Islet of Langerhans (tissue), 1 donor: ENCODE measurements around the gene CIROP.

Experiments used
- FAIRE-seq: peaks from one replicate; lab custom pipeline; 2011; peaks lifted over from hg19 to GRCh38; lab: Jason Lieb, UNC

The CIROP gene, protein sequence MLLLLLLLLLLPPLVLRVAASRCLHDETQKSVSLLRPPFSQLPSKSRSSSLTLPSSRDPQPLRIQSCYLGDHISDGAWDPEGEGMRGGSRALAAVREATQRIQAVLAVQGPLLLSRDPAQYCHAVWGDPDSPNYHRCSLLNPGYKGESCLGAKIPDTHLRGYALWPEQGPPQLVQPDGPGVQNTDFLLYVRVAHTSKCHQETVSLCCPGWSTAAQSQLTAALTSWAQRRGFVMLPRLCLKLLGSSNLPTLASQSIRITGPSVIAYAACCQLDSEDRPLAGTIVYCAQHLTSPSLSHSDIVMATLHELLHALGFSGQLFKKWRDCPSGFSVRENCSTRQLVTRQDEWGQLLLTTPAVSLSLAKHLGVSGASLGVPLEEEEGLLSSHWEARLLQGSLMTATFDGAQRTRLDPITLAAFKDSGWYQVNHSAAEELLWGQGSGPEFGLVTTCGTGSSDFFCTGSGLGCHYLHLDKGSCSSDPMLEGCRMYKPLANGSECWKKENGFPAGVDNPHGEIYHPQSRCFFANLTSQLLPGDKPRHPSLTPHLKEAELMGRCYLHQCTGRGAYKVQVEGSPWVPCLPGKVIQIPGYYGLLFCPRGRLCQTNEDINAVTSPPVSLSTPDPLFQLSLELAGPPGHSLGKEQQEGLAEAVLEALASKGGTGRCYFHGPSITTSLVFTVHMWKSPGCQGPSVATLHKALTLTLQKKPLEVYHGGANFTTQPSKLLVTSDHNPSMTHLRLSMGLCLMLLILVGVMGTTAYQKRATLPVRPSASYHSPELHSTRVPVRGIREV

DNA sequence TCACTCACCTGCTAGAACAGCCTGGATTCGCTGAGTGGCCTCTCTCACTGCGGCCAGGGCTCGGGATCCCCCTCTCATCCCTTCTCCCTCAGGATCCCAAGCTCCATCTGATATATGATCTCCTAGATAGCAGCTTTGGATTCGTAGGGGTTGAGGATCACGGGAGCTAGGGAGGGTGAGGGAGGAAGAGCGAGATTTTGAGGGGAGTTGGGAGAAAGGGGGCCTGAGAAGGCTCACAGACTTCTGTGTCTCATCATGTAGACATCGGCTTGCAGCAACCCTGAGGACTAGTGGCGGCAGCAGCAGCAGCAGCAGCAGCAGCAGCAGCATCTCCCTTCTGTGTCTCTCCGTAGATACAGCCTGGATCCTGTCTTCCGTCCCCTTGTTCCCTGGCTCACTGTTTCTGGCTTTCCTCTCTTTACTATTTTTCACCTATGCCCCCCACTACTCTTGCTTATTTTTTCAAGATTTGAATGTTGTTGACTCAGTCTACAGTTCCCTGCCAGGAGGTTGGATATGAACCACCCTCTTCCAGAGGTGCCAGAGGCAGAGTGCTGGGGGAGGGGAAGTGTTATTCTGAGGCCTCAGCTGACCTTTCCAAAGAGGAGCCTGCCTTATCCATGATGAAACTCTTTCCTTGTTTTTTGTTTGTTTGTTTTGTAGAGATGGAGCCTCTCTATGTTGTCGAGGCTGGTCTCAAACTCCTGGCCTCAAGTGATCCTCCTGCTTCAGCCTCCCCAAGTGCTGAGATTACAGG lies at the start of gene CIROP:
CIROP (minus strand) TSS at position 399 of the 757 bp plus-strand sequence; CDS start at position 330, 69 bp downstream.
- no peak for FAIRE-seq

DNA sequence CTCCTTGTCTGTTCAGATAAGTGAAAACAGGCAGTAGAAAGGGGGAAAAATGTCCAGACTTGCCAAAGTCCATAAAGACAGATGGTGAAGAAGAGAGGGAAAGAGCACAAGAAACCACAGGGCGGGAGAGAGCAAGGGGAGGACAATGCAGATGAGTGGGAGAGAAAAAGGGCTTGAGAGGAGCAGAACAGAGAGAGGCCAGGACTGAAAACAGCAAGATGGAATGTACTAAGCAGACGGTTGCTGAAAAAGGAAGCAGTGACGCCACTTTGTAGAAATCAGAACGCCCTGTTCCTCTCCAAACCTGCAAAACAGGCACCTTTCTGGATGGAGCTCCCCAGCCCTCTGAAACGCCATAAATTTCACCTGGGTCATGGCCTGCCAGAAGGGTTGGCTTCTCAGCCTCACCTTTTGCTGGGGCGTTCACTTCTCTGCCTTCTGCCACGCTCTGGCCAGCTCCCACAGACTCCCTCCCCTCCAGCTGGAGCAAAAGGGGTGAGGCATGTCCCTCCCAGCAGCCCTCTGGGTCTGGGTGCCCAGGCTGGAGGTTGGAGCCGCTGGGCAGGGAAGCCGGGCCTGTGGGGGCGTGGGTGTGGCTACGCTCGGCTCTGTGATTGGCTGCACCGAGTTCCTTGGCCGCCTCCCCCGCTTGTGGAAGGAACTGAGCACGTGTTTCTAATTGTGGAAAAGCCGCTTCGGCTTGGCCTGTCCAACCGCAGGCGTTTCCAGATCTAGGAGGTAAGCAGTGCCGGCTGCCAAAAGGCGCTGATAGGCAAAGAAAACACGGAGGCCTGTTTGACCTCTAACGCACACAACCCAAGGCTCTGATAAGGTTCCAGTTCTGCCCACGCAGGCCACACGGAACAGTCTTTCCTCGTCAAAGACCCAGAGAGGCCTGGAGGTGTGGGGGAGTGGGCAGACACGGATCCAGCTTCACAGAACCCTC lies 49.3 kb upstream of the CIROP start:
- FAIRE-seq: no peak

DNA sequence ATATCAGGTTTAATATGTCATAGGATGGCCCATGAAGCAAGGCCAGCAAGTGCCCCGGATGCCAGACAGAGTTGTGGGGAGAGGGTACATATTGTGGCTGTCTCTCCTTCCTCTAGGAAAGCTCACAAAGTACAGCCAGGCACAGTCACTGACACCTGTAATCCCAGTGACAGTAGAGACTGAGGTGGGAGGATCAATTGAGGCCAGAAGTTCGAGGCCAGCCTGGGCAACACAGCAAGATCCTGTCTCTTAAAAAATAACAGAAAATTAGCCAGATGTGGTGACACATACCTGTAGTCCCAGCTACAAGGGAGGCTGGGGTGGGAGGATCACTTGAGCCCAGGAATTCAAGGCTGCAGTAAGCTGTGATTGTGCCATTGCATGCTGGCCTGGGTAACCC lies 46.6 kb upstream of the CIROP start:
- FAIRE-seq: no peak

DNA sequence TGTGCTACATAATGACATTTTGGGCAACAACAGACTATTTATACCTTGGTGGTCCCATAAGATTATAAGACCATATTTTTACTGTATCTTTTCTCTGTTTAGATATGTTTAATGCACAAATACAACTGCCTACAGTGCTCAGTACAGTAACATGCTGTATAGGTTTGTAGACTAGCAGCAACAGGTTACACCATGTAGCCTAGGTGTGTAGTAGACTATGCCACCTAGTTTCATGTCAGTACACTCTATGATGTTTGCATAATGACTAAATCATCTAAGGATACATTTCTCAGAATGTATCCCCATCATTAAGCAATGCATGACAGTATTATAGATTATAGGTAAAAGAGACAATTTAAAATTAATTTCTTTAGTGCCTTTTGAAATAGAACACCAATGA lies 45.0 kb upstream of the CIROP start:
- no peak for FAIRE-seq

DNA sequence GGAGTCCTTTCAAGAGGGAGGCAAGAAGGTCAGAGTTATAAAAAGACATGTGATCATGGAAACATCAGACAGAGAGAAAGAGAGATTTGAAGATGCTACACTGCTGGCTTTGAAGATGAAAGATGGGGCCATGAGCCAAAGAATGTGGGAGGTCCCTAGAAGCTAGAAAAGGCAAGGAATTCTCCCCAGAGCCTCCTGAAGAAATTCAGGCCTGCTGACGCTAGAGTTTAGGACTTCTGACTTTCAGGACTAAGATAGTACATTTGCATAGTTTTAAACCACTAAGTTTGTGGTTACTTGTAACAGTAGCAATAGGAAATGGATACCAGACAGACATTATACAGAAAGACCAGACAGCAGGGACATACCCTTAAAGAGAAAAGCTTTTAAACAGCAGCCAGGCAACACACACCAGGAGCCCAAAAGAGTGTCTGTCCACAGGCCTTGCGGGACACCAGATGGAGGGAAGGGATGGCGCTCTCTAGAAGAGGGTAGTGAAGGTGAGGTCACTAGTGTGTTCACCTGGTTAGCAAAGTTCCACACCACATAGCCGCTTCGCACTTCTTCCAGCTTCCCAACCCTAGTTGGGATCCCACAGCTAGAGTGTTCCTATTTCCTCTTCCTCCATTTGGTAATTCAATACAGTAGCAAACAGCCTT lies 43.9 kb upstream of the CIROP start:
- FAIRE-seq: no peak

DNA sequence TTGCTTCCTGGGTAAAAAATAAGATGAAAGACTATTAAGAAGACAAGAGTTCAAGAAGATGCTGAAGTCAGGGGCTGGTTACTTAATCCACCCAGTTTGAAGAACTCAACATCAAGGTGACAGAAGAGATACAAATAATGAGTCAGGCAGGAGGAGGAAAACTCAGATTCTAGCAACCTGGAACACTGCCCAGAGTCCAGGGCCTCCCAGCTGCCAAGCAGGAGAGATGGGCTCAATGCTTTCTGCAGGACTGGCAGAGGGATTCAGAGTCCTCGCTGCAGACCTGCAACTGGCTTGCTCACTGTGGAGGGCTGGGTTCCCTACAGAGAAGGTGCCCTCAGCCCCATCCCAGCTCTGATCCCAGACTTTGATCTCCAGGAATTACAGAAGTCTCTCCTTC lies 42.9 kb upstream of the CIROP start:
- FAIRE-seq: no peak

DNA sequence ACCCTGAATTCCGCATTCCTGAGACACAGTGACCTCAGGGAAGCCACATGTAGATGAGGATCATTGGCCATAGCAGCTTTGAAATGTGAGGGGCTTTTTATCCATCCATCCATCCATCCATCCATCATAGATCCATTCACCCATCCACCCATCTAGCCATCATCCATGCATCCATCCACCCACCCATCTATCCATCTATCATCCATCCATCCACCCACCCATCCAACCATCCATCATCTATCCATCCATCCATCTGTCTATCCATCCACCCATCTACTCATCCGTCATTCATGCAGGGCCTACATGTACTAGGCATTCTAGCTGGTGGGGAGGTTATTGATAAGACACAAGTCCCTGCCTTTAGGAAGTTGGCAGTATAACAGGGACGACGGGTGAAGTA lies 42.2 kb upstream of the CIROP start:
- no peak for FAIRE-seq

DNA sequence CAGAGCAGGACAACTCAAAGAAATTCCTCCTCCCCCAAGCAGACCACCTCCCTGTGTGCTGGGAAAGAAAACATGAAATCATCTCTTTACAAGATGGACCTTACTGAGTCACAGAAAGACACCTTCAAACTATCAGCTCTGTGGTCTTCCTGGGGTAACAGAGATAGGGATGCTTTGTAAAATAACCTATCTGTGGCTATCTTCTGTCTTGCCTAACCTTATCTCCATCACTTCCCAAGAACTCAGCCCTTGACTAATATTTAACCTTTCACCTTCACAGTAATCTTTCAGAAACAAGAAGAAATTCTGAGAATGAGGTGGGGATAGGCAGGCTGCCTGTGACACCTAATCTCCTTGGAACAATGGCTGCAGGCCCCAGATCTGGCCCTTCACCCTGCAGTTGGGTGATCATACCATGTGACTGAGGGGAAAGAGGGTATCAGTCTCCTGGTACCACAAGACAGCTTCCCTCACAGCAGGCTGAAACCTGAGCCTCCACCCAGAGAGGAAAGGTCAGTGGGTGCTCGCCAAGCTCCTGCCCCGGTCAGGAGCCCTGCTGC lies 41.6 kb upstream of the CIROP start:
- no peak for FAIRE-seq

DNA sequence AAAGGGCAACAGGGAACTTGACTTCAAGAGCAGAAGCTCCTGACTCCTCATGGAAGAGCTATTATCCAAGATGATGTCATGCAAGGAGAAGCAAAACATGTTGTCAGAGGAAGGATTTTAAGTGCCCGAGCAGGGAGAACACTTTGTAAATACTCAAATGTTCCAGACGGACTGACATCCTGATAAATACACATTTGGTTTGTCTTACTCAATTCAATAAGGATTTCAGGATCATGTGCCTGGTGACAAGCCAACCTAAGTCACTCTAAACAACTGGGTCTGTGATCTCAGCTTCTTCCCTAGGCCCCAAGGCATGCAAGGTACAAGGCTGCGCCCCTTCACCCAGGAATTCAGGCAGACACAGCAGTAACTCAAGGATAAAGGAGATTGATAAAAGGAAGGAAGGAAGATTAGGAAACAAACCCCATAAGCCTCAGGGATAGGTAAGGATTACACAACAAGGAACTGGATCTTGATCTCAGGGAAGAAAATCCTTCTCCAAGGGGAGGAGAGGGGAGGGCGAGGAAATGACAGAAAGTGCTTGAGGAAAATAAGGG lies 41.1 kb upstream of the CIROP start:
- no peak for FAIRE-seq

DNA sequence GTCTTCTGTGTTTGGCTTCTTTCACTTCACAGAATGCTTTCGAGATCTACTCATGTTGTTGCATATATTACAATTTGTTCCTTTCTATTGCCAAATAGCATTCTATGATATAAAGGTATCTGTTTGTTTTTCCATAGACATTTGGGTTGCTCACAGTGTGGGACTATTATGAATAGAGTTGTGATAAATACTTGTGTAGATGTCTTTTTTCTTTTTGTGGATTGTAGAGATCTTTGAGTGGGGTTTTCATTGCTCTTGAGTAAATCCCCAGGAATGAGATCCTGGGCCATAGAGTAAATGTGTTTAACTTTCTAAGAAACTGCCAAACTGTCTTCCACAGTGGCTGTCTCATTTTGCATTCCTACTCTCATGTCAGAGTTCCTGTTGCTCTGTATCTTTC lies 39.1 kb upstream of the CIROP start:
- FAIRE-seq: no peak

DNA sequence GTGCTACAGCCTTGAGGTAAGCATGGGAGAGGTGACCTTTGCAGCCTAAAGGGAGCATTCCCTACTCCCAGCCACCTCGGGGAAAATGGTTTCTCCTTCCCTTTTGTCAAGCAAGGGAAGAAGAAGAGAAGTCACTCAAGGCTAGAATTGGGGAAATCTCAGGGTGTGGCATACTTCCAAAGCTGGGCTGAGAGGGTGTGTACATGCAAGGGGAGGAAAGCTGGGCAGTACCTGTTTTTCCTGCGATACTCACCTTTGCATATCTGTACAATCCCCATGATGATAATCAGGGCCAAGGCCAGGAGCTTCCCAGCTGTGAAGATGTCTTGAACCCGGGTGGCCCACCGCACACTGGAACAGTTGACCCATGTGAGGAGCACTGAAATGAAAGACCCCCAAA lies 38.0 kb upstream of the CIROP start:
- FAIRE-seq: no peak

DNA sequence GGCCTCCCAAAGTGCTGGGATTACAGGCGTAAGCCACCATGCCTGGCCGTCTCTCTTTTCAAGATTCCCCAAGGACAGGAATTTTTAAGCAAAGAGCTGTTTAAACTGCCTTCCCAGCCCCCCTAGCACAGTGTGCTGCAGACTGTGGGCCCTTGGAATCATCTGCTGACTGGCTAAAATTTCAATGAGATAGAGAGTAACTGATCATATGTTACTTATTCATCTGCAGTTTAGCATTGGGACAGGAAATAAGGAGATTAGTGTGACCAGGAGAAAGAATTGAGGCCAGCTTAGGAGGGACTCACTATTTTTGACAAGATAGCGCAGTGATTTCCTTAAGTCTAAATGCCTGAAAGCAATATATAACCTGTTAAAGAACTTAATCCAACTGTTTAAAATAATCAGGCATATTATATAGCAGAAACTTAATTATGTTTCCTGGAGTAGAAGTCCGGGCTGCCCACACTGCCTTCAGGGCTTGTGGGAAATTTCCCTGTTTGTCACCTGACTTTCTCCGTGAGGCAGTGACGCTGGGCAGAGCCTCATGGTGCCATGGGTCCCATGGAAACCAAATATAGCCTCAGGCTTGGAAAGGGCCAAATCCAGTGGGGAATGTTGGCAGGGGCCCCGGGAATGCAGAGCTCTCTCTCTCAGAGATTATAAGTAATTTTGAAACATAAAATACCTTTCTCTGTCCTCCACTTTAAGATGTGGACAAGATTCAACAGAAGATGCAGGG lies 37.1 kb upstream of the CIROP start:
- no peak for FAIRE-seq

DNA sequence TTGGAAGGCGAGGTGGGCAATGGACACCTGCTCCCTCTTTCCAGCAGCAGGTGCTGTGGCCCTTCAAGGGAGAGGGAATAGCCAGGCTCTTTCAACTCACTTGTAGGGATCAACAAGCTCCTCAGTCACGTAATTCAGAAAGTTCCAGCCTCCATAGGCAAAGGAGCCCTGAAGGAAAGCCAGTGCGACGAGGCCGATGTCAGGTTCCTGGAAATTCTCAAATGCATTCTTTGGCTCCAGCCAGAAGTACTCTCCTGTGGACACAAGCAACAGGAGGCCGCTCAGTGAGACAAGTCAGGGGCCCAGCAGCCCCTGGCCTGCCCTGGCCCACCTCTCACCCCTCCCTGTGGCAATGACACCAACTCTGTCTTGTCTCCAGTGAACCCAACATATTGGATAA lies 35.6 kb upstream of the CIROP start:
- FAIRE-seq: no peak

DNA sequence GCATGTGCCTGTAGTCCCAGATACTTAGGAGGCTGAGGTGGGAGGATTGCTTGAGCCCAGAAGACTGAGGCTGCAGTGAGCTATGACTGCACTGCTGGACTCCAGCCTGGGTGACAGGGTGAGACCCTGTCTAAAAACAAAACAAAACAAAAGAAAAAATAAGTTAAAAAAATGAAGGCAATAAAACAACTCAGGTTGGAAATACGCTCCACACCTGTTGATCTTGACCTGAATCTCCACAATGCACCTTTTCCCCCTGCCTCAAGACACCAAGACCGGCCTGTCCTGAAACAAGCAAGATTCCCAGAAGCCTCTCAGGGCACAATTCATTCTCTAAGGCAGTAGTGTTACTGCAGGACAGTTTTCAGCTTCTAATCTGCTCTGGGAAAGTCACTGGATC lies 35.1 kb upstream of the CIROP start:
- no peak for FAIRE-seq

DNA sequence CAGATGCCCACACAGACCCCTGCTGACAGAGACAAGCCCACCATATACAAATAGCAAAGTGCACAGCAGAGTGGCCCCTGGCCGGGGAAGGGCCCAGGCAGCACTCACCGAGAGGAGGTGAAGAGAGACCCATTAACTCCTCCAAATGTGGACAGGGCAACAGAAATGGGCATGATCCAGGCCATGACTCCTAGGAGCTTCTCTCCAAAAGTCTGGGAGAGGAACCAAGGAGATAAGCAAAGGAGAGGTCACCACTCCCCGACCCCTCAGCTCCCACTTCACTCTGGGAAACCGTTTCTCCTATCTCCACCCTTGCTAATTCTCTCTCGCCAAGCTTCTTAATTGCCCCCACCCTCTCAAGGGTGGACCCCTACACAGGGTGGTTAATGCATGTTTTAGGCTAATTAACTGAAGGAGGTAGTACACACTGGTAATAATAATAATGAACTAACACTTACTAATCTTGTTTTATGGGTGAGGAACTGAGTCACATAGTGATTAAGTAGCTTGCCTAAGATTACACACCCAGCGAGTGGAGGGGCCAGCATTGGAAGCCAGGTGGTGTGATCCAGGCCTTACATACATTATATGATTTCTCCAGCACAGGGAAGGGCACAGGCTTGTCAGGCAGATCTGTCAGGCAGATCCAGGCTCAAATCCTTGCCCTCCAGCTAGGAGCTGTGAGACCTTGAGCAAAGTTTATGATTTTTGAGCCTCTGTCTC lies 33.2 kb upstream of the CIROP start:
- FAIRE-seq: no peak

DNA sequence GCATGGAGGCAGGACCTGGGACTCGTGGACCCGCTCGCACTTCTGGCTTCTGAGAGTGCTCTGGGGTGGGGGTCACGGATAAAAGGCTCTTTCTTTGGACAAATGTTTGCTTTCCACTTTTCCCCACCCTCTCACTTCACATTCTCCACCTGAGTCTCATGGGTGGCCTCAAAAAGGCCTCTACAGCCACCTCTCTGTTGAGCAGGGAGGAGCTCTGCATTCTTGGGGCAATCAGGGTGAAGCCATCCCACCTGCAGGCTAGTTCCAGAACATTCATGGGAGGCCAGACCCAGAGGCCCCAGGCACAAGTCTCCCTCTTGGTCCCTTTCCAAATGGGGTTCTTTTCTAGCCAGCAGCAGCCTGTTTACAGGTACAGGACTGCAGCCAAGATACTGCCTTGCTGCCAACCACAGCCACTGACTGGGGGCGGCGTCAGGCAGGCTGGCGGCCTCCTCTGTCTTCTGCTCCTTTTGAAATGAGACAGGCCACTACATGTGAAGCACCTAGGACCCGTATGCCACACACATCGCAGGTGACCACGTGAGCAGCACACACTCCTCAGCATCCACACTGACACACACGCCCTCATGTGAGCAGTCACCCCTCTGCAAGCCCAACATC lies 32.5 kb upstream of the CIROP start:
- FAIRE-seq: no peak

DNA sequence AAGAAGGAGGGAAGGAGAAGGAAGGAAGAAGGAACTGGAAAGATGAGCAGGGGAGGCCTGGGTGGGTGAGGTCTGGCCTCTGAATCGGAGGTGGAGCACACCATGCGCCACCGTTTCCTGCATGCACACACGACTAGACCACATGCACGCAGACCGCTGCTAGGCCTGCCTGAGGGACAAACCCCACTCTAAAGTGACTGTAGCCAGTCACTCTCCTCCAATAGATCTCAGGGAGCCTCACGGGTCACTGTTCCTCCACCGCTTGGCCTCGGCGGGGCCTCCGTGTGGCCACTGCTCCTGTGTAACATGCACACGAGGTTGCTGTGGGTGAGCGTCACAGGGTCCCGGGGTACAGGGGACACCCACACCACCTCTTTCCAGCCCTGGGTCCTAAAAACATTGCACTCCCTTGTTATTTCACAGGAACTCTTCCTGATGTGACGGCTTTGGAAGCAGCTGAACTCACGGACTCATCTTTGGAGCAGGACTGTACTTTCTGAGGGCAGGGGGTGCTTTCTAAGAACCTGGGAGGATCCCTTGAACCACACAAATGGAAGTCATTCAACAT lies 31.9 kb upstream of the CIROP start:
- no peak for FAIRE-seq

DNA sequence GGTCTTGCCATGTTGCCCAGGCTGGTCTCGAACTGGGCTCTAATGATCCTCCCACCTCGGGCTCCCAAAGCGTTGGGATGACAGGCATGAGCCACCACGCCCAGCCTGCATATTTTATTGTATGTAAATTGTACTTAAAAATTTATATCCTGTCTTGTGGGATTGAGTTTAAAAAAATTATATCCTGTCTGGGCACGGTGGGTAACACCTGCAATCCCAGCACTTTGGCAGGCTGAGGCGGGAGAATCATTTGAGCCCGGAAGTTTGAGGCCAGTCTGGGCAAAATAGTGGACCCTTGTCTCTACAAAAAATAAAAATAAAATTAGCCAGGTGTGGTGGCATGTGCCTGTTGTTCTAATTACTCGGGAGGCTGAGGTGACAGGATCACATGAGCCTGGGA lies 28.2 kb upstream of the CIROP start:
- FAIRE-seq: no peak
